Natural killer cell treated with Interleukin-12 subunit alpha and Interleukin-12 subunit beta and Interleukin-15 and Interleukin-18, amount 100 ng/mL, for 72 hours (primary cell): ENCODE measurements around the gene DENR. TPM values are rescaled to one million over a fixed set of nuclear protein-coding genes. Genes with fewer than 3 reads are reported as not detected.

Experiments used
- ATAC-seq, 2 donors: fragments of 150-1000 bp; cut with Tn5 transposase in 1 of 2; sonication (Bioruptor Pico), chemical (Tn5 transposase) in 1 of 2; 2 replicates each; pipeline ENCODE4 v1.10.0; 2021
- DNase-seq: peaks from one replicate; pipeline ENCODE4 v3.0.0; 2022; ENCODE audit warnings: low spot score
- H3K27ac Mint-ChIP-seq, 2 donors: 1 replicate in 1 of 2; 2 replicates in 1 of 2; pipeline ENCODE4 v1.8.0; 2022; ENCODE audit warnings: mixed read lengths in 2 of 2, mild to moderate bottlenecking in 1 of 2, moderate library complexity in 1 of 2
- H3K27me3 Mint-ChIP-seq, 2 donors: 1 replicate in 1 of 2; 2 replicates in 1 of 2; pipeline ENCODE4 v1.8.0; 2022; ENCODE audit warnings: mixed read lengths in 2 of 2
- H3K36me3 Mint-ChIP-seq: one replicate; pipeline ENCODE4 v1.8.0; 2022; ENCODE audit warnings: mixed read lengths
- H3K4me1 Mint-ChIP-seq, 2 donors: 1 replicate in 1 of 2; 2 replicates in 1 of 2; pipeline ENCODE4 v1.8.0; 2022; ENCODE audit warnings: low read depth in 2 of 2, mixed read lengths in 2 of 2, mild to moderate bottlenecking in 1 of 2
- H3K4me3 Mint-ChIP-seq: one replicate; pipeline ENCODE4 v1.8.0; 2022; ENCODE audit warnings: mixed read lengths
- H3K9me3 Mint-ChIP-seq: 2 replicates; pipeline ENCODE4 v1.8.0; 2022; ENCODE audit warnings: mixed read lengths
- total RNA-seq, 2 donors: library from RNA; stranded (reverse); gene quantifications; one replicate each; pipeline ENCODE4 v1.2.3, GENCODE V29; 2022

Gene DENR
- total RNA-seq, 2 donors from 2014 or later, result 51.8 to 56.7 TPM

DNA sequence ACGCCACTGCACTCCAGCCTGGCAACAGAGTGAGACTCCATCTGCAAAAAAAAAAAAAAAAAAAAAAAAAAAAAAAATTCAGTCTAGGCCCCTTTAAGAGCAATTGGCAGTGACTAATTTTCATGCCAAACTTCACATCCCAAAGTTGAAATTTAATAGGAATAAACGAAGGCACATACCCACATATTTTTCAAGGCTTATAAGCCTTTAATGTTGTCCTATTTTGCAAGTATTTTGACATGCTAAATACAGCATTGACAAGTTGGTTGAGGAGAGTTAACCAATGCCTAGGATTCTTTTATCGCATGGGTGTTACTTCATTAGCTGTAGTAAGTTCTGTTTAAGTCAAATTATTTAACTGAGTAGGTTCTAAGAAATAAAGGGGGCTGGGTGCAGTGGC, 59.2 kb downstream of the DENR start:
- H3K4me3 Mint-ChIP-seq, result no peak overlapping the region
- H3K27me3 Mint-ChIP-seq, result no peaks in the 10 kb centered on the region
- no peak overlapping the region for H3K27ac Mint-ChIP-seq
- no peaks in the 10 kb centered on the region for H3K9me3 Mint-ChIP-seq
- H3K4me1 Mint-ChIP-seq, result peaks cover 2 to 5% of the 10 kb centered on the region in 2 donors
- DNase-seq, result no peak
- no peak for ATAC-seq
- no peaks in the 10 kb centered on the region for H3K36me3 Mint-ChIP-seq

DNA sequence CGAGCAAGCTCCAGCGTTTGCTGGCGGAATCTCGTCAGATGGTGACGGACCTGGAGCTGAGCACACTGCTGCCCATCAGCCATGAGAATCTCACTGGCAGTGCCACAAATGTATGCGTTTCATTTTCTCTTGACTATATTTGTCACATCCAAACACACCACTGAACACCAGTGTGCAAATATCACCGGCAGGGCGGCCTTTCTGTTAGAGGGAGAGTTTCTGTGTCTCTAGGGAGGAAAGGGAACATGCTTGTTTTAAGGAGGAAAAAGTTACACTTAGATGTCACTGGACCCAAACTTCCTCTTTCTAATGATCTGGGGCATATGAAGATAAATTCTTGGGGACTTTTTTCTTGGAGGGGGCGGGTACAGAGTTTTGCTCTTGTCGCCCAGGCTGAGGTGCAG, 60.7 kb downstream of the DENR start:
- Mint-ChIP-seq H3K36me3 (no peaks in the 10 kb centered on the region), H3K27ac (no peak overlapping the region), H3K4me1 (peaks cover 2 to 5% of the 10 kb centered on the region in 2 donors), H3K27me3 (no peaks in the 10 kb centered on the region), H3K9me3 (no peaks in the 10 kb centered on the region), H3K4me3 (no peak overlapping the region)
- ATAC-seq (no peak), DNase-seq (no peak)

DNA sequence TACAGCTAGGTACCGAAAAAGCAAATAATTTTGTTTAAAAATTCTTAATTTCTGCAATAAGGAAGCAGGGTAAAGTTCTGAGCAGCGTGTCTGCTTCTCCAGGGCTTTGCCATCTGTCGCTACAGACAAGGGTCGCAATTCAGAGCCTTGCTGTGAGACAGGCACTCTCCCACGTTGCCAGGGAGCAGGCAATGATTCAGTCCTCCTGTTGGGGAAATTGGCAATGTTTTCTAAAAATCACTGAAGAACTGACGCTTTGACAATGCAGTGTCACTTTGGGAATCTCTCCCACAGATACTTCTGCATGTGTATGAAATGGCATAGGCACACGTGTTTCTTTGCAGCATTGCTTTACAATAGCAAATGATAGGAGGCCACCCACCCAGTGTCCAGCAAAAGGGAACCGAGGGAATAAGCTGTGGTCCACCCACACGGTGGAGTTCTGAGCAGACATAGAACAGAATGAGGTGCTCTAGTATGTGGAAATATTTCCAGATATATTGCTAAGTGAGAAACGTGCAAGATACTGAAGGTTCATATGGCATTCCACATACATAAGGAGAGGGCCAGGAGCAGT, 66.7 kb downstream of the DENR start:
- Mint-ChIP-seq H3K27ac (no peak overlapping the region), H3K9me3 (no peaks in the 10 kb centered on the region), H3K4me1 (no peaks in the 10 kb centered on the region), H3K4me3 (no peak overlapping the region), H3K27me3 (no peaks in the 10 kb centered on the region), H3K36me3 (no peaks in the 10 kb centered on the region)
- no peak for ATAC-seq
- DNase-seq, result no peak

DNA sequence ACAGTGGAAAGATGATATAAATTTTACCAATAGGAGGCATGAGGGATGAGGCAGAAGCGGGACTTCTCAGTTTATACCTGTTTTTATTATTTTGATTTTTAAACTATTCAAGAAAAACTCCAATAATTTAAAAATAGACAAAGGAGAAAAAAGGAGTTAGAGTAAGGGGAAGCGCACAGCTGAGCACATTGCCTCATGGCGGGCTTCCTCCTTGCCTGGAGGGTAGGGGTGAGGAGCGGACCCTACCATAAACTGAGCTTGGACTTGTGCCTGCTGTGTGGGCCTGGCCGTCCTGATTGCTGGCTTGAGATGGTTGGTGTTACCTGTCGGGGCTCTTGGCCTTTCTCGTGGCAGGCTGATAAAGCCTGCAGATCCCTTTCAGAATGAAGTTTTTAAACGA, 67.5 kb downstream of the DENR start:
- no peak for ATAC-seq
- H3K36me3 Mint-ChIP-seq, result no peaks in the 10 kb centered on the region

More for the DNA sequence above, 67.5 kb downstream of the DENR start:
- Mint-ChIP-seq H3K4me3 (no peak overlapping the region), H3K4me1 (no peaks in the 10 kb centered on the region), H3K9me3 (no peaks in the 10 kb centered on the region), H3K27me3 (no peaks in the 10 kb centered on the region), H3K27ac (no peak overlapping the region)
- DNase-seq, result no peak

Other genes starting within 250 kb of the DENR start
- 100 to 1,000 TPM in 1 of 2 donors, 10 to 100 TPM in 1; 93.7 to 111 TPM for gene RSRC2, start 225.9 kb upstream of the DENR start, total RNA-seq
- 100 to 1,000 TPM in 1 of 2 donors, 10 to 100 TPM in 1; 65.1 to 187 TPM for gene KNTC1, start 225.6 kb upstream of the DENR start, total RNA-seq
- gene HCAR2, start 49.5 kb upstream of the DENR start, total RNA-seq, result under 1 TPM in 1 of 2 donors, not detected in 1; 0.64 TPM
- gene HCAR3, start 36.0 kb upstream of the DENR start, total RNA-seq, result under 1 TPM in 1 of 2 donors, not detected in 1; 0.50 TPM
- not detected for gene HCAR1, start 22.0 kb upstream of the DENR start, total RNA-seq
- under 1 TPM; 0.50 TPM for gene CCDC62, start 21.7 kb downstream of the DENR start, total RNA-seq
- 10 to 100 TPM; 14.8 to 48.9 TPM for gene HIP1R, start 82.6 kb downstream of the DENR start, total RNA-seq
- 10 to 100 TPM; 42.6 to 46.9 TPM for gene VPS37B, start 143.3 kb downstream of the DENR start, total RNA-seq
- gene ABCB9, start 213.6 kb downstream of the DENR start, total RNA-seq, result 1 to 10 TPM; 4.5 to 6.3 TPM
- 10 to 100 TPM; 19.1 to 36.8 TPM for gene OGFOD2, start 222.4 kb downstream of the DENR start, total RNA-seq
- gene ARL6IP4, start 227.9 kb downstream of the DENR start, total RNA-seq, result 100 to 1,000 TPM; 146 to 212 TPM